BLaER1 (cell line): ENCODE measurements around the gene LELP1.
"Not testable (repeated sequence)": the region's sequence is repeated elsewhere in the genome, so short reads cannot be mapped to it uniquely, and the experiment has no call there.

Experiments used
- H3K27ac ChIP-seq: shearing (Covaris generic); formaldehyde crosslinking; 2 replicates; pipeline ENCODE4 v1.8.1; 2022
- H3K27me3 ChIP-seq: shearing (Covaris generic); formaldehyde crosslinking; 2 replicates; pipeline ENCODE4 v1.8.1; 2022
- H3K36me3 ChIP-seq: shearing (Covaris generic); formaldehyde crosslinking; 2 replicates; pipeline ENCODE4 v1.8.1; 2022
- H3K4me1 ChIP-seq: shearing (Covaris generic); formaldehyde crosslinking; 2 replicates; pipeline ENCODE4 v1.8.1; 2022
- H3K4me2 ChIP-seq: shearing (Covaris generic); formaldehyde crosslinking; 2 replicates; pipeline ENCODE4 v1.8.1; 2022
- H3K4me3 ChIP-seq: shearing (Covaris generic); formaldehyde crosslinking; 2 replicates; pipeline ENCODE4 v1.8.1; 2022
- H3K9ac ChIP-seq: shearing (Covaris generic); formaldehyde crosslinking; 2 replicates; pipeline ENCODE4 v1.8.1; 2022
- H3K9me3 ChIP-seq: shearing (Covaris generic); formaldehyde crosslinking; 2 replicates; pipeline ENCODE4 v1.8.1; 2022
- H4K20me1 ChIP-seq: shearing (Covaris generic); formaldehyde crosslinking; 2 replicates; pipeline ENCODE4 v1.8.1; 2022
- Cebpa-rat ChIP-seq: shearing (Covaris generic); IDR thresholded peaks from 2 replicates; pipeline ENCODE4 v1.8.1; 2022

Gene LELP1

DNA sequence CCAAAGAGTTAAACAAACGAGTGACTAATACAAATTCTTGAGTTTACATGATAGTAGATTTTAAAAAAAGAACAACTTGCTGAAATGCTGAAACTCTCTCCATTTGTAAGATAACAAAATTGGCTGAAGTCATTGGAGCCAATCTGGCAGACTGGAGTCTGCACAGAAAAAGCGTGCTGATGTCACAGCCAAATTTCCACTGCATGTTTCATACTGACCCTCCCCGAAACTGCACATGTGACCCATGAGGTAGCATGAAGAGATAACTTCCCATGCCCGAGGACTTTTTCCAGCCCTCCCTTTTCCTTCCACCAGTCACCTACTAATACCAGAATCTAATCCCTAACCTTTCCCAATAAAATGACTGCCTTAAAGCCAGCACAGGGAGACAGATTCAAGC, 1.2 kb upstream of the LELP1 start:
- Histone ChIP-seq H3K27me3 (no peaks in the 10 kb centered on the region), H3K9me3 (no peaks in the 10 kb centered on the region), H3K4me2 (no peak overlapping the region), H3K36me3 (no peaks in the 10 kb centered on the region), H3K4me3 (no peak overlapping the region), H3K9ac (no peak overlapping the region), H3K27ac (no peak overlapping the region), H3K4me1 (no peaks in the 10 kb centered on the region), H4K20me1 (no peaks in the 10 kb centered on the region)
- no peak for TF ChIP-seq Cebpa-rat

DNA sequence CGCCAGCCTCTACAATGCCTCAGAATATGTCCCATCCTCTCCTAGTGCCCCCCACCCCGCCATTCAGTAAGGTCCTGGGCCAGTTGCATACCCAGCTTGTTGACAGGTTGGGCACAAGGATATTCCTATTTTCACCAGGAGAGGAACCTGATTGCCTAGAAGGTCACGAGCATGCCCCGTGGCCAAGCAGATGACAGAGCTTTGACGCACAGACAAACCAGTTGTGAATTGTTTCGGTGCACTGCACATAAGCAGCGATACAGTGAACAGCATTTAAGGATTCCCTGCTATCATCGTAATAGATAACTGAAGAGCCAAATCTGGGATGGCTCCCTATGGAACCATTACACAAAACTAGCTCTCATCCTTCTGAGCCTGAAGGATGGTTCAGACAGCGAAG, 3.4 kb downstream of the LELP1 start:
- H3K4me3 ChIP-seq = no peak overlapping the region
- no peak for TF ChIP-seq Cebpa-rat
- H3K27ac ChIP-seq = no peak overlapping the region
- H3K9me3 ChIP-seq = no peaks in the 10 kb centered on the region
- no peaks in the 10 kb centered on the region for H3K36me3 ChIP-seq
- H3K27me3 ChIP-seq = no peaks in the 10 kb centered on the region
- H4K20me1 ChIP-seq = no peaks in the 10 kb centered on the region
- no peak overlapping the region for H3K4me2 ChIP-seq
- H3K4me1 ChIP-seq = peaks cover 20% of the 10 kb centered on the region
- H3K9ac ChIP-seq = no peak overlapping the region

DNA sequence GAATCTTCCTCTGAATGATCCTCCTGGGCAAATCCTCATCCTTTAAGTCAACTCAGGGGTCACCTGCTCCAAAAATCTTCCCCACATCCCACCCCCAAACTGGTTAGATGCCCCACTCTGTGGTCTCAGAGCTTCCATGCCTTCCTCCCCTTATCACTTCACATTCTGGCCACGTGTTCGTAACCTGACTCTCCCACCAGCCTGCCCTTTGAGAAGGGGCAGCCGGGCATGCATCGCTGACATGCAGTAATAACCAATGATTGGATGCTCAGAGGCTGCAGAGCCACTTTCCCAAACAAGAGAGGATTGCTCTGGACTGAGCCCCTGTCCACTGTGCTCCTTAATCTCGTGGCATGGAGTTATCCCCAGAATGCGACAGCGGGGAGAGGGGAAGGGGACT, 7.0 kb downstream of the LELP1 start:
- Histone ChIP-seq H4K20me1 (no peaks in the 10 kb centered on the region), H3K4me3 (no peak overlapping the region), H3K27ac (no peak overlapping the region), H3K9ac (no peak overlapping the region), H3K4me1 (peaks cover 20% of the 10 kb centered on the region), H3K4me2 (no peak overlapping the region), H3K27me3 (no peaks in the 10 kb centered on the region), H3K9me3 (no peaks in the 10 kb centered on the region), H3K36me3 (no peaks in the 10 kb centered on the region)
- no peak for TF ChIP-seq Cebpa-rat

DNA sequence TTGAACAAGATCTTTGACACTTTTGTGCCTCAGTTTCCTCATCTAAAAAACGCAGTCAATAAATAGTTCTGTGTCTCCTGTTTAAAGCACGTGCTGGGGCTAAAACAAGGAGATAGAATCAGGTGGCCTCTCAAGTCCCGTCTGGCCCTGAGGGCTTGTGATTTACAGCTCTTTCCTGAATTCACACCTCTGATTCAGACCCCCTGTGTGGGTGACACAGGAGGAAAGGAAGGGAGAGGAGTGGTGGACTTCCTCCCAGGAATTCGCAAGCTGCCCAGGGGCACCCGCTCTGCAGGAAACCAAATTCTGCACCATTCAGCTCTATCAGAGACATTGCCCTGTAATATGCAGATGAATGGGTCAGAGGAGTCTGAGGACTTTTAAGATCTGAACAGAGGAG, 9.0 kb downstream of the LELP1 start:
- Histone ChIP-seq H3K4me3 (no peak overlapping the region), H3K27me3 (no peaks in the 10 kb centered on the region), H3K9me3 (no peaks in the 10 kb centered on the region), H3K27ac (no peak overlapping the region), H3K36me3 (no peaks in the 10 kb centered on the region), H3K4me2 (no peak overlapping the region), H4K20me1 (no peaks in the 10 kb centered on the region), H3K4me1 (peaks cover 22% of the 10 kb centered on the region), H3K9ac (no peak overlapping the region)
- TF ChIP-seq Cebpa-rat = no peak

DNA sequence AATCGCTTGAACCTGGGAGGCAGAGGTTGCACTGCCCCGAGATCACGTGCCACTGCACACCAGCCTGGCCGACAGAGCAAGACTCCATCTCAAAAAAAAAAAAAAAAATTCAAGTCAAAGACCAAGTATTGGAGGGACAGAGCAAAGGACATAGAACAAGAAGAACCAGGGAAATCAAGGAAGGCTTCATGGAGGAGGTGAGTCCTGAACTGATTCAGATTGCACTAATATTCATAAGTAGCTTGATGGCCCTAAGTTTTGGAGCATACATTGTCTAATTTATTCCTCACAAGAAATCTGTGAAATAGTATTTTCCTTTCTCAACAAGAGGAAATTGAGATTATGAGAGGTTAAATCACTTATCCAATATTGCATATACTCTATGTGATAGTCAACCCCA, 10.3 kb downstream of the LELP1 start:
- no peak overlapping the region for H3K27ac ChIP-seq
- no peak overlapping the region for H3K9ac ChIP-seq
- peaks cover 25% of the 10 kb centered on the region for H3K4me1 ChIP-seq
- H3K4me3 ChIP-seq = no peak overlapping the region
- H3K27me3 ChIP-seq = no peaks in the 10 kb centered on the region
- no peaks in the 10 kb centered on the region for H4K20me1 ChIP-seq
- no peak overlapping the region for H3K4me2 ChIP-seq
- TF ChIP-seq Cebpa-rat = no peak
- H3K36me3 ChIP-seq = no peaks in the 10 kb centered on the region
- H3K9me3 ChIP-seq = no peaks in the 10 kb centered on the region

DNA sequence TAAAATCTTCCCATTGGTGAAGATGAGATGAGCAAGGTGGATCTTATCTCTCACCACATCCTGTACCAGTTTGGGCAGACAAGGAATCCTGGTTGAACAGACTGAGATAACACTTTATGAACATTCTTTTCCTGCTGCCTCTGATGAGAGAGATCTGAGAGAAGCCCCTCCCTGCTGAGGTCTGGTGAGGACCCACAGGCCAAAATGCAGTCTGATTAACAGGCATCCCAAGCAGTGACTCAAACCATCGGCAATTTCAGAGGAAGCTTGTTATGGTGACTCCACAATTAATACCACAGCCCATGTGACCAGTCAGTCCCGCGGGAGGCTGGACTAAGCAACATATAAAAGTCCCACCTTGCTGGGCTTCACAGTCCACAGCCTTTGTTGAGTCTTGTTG, 14.0 kb downstream of the LELP1 start, which contains the start of gene PRR9:
PRR9 (plus strand) TSS at position 373 of the 400 bp plus-strand sequence. CDS start 561 bp downstream, outside the sequence.
- Histone ChIP-seq H4K20me1 (no peaks in the 10 kb centered on the region), H3K9me3 (no peaks in the 10 kb centered on the region), H3K27me3 (no peaks in the 10 kb centered on the region), H3K36me3 (no peaks in the 10 kb centered on the region), H3K27ac (no peak within 1 kb of the TSS), H3K9ac (no peak within 1 kb of the TSS), H3K4me1 (peaks cover 22% of the 10 kb centered on the region), H3K4me2 (peak within 1 kb of the TSS; percentile 13; the same call in 1 of the 2 replicates), H3K4me3 (no peak within 1 kb of the TSS)
- no peak for TF ChIP-seq Cebpa-rat

DNA sequence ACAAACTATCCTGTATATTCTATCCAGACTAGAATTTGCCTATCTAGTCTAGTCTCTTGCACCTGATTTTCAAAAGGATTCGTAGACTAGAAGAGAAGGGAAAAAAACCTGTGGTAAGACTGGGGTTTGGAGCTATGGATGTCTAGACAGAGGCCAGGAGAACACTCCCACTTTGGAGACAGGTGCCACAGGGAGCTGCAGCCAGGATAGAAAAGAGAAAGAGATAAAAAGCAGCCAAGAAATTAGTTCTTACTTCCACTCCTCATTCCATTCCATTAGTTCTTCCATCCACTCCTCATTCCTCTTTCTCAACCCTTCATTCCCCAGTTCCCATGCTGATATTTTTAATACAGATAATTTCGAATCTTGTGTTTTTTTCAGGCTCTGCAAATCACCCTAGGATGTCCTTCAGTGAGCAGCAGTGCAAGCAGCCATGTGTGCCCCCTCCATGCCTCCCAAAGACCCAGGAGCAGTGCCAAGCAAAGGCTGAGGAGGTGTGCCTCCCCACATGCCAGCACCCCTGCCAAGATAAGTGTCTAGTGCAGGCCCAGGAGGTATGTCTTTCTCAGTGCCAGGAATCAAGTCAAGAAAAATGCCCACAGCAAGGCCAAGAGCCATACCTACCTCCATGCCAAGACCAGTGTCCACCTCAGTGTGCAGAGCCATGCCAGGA, 14.7 kb downstream of the LELP1 start:
- Histone ChIP-seq H3K4me1 (peaks cover 28% of the 10 kb centered on the region), H3K27ac (no peak overlapping the region), H3K36me3 (no peaks in the 10 kb centered on the region), H4K20me1 (no peaks in the 10 kb centered on the region), H3K9ac (no peak overlapping the region), H3K4me3 (no peak overlapping the region), H3K27me3 (no peaks in the 10 kb centered on the region), H3K4me2 (no peak overlapping the region), H3K9me3 (no peaks in the 10 kb centered on the region)
- no peak for TF ChIP-seq Cebpa-rat

DNA sequence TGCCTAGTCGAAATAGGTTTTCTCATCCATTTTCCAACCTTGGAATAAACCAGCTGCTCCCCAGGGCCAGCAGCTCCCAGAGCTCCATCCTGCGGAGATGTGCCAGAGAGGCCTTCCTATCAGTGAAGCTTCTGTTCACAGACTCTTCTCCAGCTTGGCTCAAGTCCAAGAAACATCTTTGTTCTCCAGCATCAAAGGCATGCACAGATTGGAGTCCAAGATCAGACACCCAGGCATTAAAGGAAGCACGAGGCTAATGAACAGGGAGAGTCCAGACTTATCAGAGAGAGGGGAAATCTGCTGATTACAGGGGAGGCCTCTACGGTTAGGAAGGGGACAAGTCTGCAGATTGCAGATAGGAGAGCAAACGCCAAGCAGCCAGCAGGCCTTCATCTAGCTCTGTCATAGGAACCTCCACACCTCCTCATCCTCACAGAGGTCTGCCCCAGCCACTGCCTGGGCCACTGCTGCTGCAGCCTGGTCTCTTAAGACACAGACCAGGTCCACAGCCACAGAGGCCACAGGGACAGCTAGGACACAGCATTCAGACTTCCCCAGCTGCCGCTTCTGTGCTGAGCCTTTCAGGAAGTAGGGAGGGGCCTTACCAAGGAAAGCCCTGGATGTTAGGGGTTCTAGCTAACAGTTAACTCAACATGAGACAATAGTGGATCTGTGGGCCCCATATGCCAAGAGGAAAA, 17.5 kb downstream of the LELP1 start:
- H3K4me1 ChIP-seq = peaks cover 29% of the 10 kb centered on the region
- H3K27ac ChIP-seq = no peak overlapping the region
- peak overlapping the region; percentile 56 for H3K4me2 ChIP-seq
- H3K27me3 ChIP-seq = no peaks in the 10 kb centered on the region
- no peak overlapping the region for H3K4me3 ChIP-seq
- H3K9me3 ChIP-seq = no peaks in the 10 kb centered on the region
- no peak overlapping the region; the same call in 1 of the 2 replicates for H3K9ac ChIP-seq
- no peaks in the 10 kb centered on the region for H4K20me1 ChIP-seq
- no peak for TF ChIP-seq Cebpa-rat
- H3K36me3 ChIP-seq = no peaks in the 10 kb centered on the region

DNA sequence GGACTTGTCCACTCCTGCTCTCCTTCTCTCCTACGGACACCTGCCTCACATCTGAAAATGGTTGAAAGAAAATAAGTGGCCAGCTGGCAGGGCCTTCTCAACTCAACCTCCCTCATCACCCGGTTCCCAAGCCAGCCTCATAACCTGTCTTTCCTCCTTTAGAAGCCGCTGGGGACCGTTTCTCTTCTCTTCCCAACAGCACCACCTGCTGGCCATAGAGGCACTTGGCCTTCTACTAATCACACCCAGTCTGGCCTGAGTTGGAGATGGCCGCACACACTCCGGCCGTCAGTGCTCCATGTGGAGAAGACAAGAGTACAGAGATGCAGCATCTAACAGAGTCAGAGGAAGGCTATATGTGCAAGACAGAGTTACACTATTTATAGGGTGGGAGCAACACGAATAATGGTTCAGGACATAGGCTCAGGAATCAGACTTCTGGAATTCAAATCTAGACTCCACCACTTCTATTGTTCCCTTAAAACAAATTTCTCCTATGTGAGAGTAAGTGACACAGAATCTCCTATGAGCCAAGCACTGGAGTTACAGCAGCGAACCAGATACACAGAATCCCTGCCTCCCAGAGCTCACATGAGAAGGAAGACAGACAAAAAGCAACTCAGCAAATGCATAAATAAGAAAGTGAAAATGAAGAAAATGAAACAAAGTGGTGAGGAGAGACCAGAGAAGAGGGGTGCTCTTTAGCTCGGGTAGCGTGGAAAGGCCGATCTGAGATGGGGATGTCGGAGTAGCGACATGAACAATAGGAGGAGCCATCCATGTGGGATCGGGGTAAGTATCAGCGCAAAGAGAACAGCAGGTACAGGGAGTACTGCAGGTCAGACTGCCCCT, 20.0 kb downstream of the LELP1 start:
- not testable (repeated sequence) for H3K9ac ChIP-seq, H4K20me1 ChIP-seq, H3K9me3 ChIP-seq, H3K4me3 ChIP-seq, H3K27me3 ChIP-seq, H3K36me3 ChIP-seq, H3K27ac ChIP-seq
- 0 out of 2 replicates have a peak overlapping the region, but pooled peaks have one; percentile 11 for H3K4me2 ChIP-seq
- H3K4me1 ChIP-seq = peaks cover 24% of the 10 kb centered on the region

DNA sequence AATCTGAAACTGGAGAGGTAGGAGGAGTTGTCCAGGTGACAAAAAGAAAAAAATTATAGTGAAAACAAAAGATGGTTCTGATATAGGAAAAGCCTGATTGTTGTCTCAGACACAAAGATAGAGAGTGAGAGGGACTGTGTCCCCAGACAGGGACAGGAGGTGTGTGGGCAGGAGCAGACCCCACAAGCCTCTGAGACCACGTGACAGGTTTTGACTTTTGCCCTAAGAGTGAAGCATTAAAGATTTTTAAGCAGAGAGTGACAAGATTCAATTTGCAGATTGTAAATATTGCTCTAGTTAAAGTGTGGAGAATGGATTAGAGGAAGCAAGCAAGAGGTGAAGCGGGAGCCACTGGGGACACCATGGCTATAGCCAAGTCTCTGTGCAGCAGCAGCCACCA, 24.6 kb downstream of the LELP1 start:
- Histone ChIP-seq H3K9me3 (no peaks in the 10 kb centered on the region), H3K27ac (no peak overlapping the region), H3K4me3 (no peak overlapping the region), H3K4me2 (no peak overlapping the region), H3K9ac (no peak overlapping the region), H3K36me3 (no peaks in the 10 kb centered on the region), H4K20me1 (no peaks in the 10 kb centered on the region), H3K27me3 (no peaks in the 10 kb centered on the region), H3K4me1 (peaks cover 2% of the 10 kb centered on the region)
- TF ChIP-seq Cebpa-rat = no peak
